ENCODE results near the gene MYH2. TPM values are rescaled to one million over a fixed set of nuclear protein-coding genes. Genes with fewer than 3 reads are reported as not detected.

Gene MYH2
- not detected in 2 replicates for total RNA-seq
- 2.0 TPM for total RNA-seq (2013)
- not detected in 2 replicates for polyA plus RNA-seq
- not detected in 2 replicates for polyA minus RNA-seq

GRCh38 chr17:10549096-10549842, at the start of gene MYH2:
MYH2 (minus strand) TSS chr17:10549658; CDS start chr17:10547920, 1,738 bp downstream.
- CTCF ChIA-PET = no interaction called here
- Mint-ChIP-seq H3K27ac (no peak within 1 kb of the TSS), H3K9me3 (ENCODE audit: insufficient read depth) (no peaks in the 10 kb centered on the region), H3K4me3 (no peak within 1 kb of the TSS), H3K4me1 (no peaks in the 10 kb centered on the region), H3K27me3 (peaks cover 24% of the 10 kb centered on the region)
- no peak for ATAC-seq (ENCODE audit: low read depth)
- Histone ChIP-seq H2AFZ (ENCODE audit: insufficient read depth, low read depth, low read length, poor library complexity, severe bottlenecking) (no peak within 1 kb of the TSS), H3K4me3 (ENCODE audit: control extremely low read depth in 1 of 5, extremely low read depth in 1 of 5, insufficient read depth in 1 of 5, low read depth in 2 of 5, low read length in 4 of 5) (no peak within 1 kb of the TSS), H4K20me1 (ENCODE audit: control insufficient read depth, insufficient read depth, low read length, poor library complexity, severe bottlenecking) (no peaks in the 10 kb centered on the region), H3K9me3 (ENCODE audit: control extremely low read depth in 1 of 3, control insufficient read depth in 2 of 3, insufficient read depth in 1 of 3, low read length in 2 of 3) (no peaks in the 10 kb centered on the region), H3K36me3 (replicated peaks in 1 of 2; ENCODE audit: control extremely low read depth in 1 of 2, control insufficient read depth in 1 of 2, extremely low read depth in 1 of 2, insufficient read depth in 2 of 2, low read length in 1 of 2) (no peaks in the 10 kb centered on the region), H3K27ac (ENCODE audit: low read length in 2 of 2) (no peak within 1 kb of the TSS), H3K27me3 (replicated peaks in 1 of 4; ENCODE audit: control extremely low read depth in 1 of 4, control insufficient read depth in 3 of 4, insufficient read depth in 4 of 4, low read length in 3 of 4) (peaks cover 0 to 5% (median 0%) of the 10 kb centered on the region in 4 experiments), H3K4me1 (ENCODE audit: control insufficient read depth in 2 of 2, insufficient read depth in 2 of 2, low read length in 2 of 2) (no peaks in the 10 kb centered on the region), H3K79me2 (ENCODE audit: control insufficient read depth, insufficient read depth, low read length) (no peaks in the 10 kb centered on the region), H3K4me2 (replicated peaks; ENCODE audit: low read depth, low read length, poor library complexity, severe bottlenecking) (no peak within 1 kb of the TSS), H3K9ac (ENCODE audit: low read length) (no peak within 1 kb of the TSS)
- no peak for DNase-seq
- TF ChIP-seq EZH2 (IDR thresholded peaks at IDR 0.05; ENCODE audit: borderline replicate concordance, insufficient read depth, low read depth, low read length, poor library complexity, severe bottlenecking) (no peak), CTCF (IDR thresholded peaks at IDR 0.05) (no peak)
- intact Hi-C loops (cut with micrococcal nuclease) = no loop called here
- WGBS (ENCODE audit: insufficient coverage) = 55% methylated on average over 4 of the region's 9 CpGs
- POLR2A ChIA-PET = no interaction called here

- Mint-ChIP-seq H3K27me3 (peaks cover 24% of the 10 kb centered on the region), H3K27ac (no peak overlapping the region), H3K9me3 (ENCODE audit: insufficient read depth) (no peaks in the 10 kb centered on the region), H3K4me1 (no peaks in the 10 kb centered on the region), H3K4me3 (no peak overlapping the region)
- no peak overlapping the region for H2AFZ ChIP-seq (ENCODE audit: insufficient read depth, low read depth, low read length, poor library complexity, severe bottlenecking)
- no peaks in the 10 kb centered on the region for H3K4me1 ChIP-seq (ENCODE audit: control insufficient read depth in 2 of 2, insufficient read depth in 2 of 2, low read length in 2 of 2)
- no peaks in the 10 kb centered on the region for H3K79me2 ChIP-seq (ENCODE audit: control insufficient read depth, insufficient read depth, low read length)
- no peak overlapping the region for H3K9ac ChIP-seq (ENCODE audit: low read length)
- ATAC-seq (ENCODE audit: low read depth) (no peak), DNase-seq (no peak)
- no peak overlapping the region for H3K4me2 ChIP-seq (replicated peaks; ENCODE audit: low read depth, low read length, poor library complexity, severe bottlenecking)
- 80% methylated on average over 2 of the region's 2 CpGs for WGBS (ENCODE audit: insufficient coverage)
- CTCF ChIA-PET = interaction anchor here (1.2 to 1.6 kb wide), 3 partner anchors 16 to 246 kb away, joined by 4 to 7 read pairs (median 6); no protein-coding TSS in a partner anchor
- no peak overlapping the region for H3K27ac ChIP-seq (ENCODE audit: low read length in 2 of 2)
- no peaks in the 10 kb centered on the region for H3K9me3 ChIP-seq (ENCODE audit: control extremely low read depth in 1 of 3, control insufficient read depth in 2 of 3, insufficient read depth in 1 of 3, low read length in 2 of 3)
- H3K4me3 ChIP-seq (ENCODE audit: control extremely low read depth in 1 of 5, extremely low read depth in 1 of 5, insufficient read depth in 1 of 5, low read depth in 2 of 5, low read length in 4 of 5) = no peak overlapping the region
- POLR2A ChIA-PET = no interaction called here
- TF ChIP-seq CTCF (IDR thresholded peaks at IDR 0.05) = no peak
- TF ChIP-seq EZH2 (IDR thresholded peaks at IDR 0.05; ENCODE audit: borderline replicate concordance, insufficient read depth, low read depth, low read length, poor library complexity, severe bottlenecking) = no peak
- H3K27me3 ChIP-seq (replicated peaks in 1 of 4; ENCODE audit: control extremely low read depth in 1 of 4, control insufficient read depth in 3 of 4, insufficient read depth in 4 of 4, low read length in 3 of 4) = peaks cover 0 to 4% (median 3%) of the 10 kb centered on the region in 4 experiments
- no peaks in the 10 kb centered on the region for H4K20me1 ChIP-seq (ENCODE audit: control insufficient read depth, insufficient read depth, low read length, poor library complexity, severe bottlenecking)
- H3K36me3 ChIP-seq (replicated peaks in 1 of 2; ENCODE audit: control extremely low read depth in 1 of 2, control insufficient read depth in 1 of 2, extremely low read depth in 1 of 2, insufficient read depth in 2 of 2, low read length in 1 of 2) = no peaks in the 10 kb centered on the region
- intact Hi-C loops (cut with micrococcal nuclease) = no loop called here
These were observed 49.2 kb upstream of the MYH2 start for GRCh38 chr17:10598621-10599020.

All from B cell (primary cell).